ENCODE data around the gene TEDDM1. TPM values are rescaled to one million over a fixed set of nuclear protein-coding genes. Genes with fewer than 3 reads are reported as not detected.
"Not testable (repeated sequence)": the region's sequence is repeated elsewhere in the genome, so short reads cannot be mapped to it uniquely, and the experiment has no call there.

The TEDDM1 gene
- total RNA-seq, 1 experiment from 2014 or later = not detected

DNA sequence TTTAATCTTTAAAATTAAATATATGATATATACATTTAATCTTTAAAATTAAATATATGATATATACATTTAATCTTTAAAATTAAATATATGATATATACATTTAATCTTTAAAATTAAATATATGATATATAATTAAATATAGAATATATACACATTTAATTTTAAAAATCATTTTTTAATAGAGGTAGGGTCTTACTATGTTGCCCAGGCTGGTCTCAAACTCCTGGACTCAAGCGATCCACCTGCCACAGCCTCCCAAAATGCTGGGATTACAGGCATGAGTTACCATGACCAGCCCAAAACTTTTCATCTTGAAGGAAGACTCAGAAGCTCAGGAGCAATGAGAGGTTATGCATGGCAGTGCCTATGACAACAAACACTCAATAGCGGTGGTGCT is 46.7 kb upstream of the TEDDM1 start:
- DNase-seq (ENCODE audit: low spot score); H3K27ac Mint-ChIP-seq; ATAC-seq; H3K4me3 Mint-ChIP-seq; H3K36me3 Mint-ChIP-seq; POLR2A ChIA-PET: not testable (repeated sequence)
- Mint-ChIP-seq H3K27me3 (ENCODE audit: low read depth) (peaks cover 47% of the 10 kb centered on the region), H3K4me1 (peaks cover 40% of the 10 kb centered on the region), H3K9me3 (peaks cover 13% of the 10 kb centered on the region)
- CTCF ChIA-PET = interaction anchor here (1.2 kb wide), 1 partner anchor 148 kb away, joined by 3 read pairs; no protein-coding TSS in a partner anchor
- TF ChIP-seq HMGA2 (CRISPR knock-in tag; IDR thresholded peaks at IDR 0.05) = peak; percentile 91

DNA sequence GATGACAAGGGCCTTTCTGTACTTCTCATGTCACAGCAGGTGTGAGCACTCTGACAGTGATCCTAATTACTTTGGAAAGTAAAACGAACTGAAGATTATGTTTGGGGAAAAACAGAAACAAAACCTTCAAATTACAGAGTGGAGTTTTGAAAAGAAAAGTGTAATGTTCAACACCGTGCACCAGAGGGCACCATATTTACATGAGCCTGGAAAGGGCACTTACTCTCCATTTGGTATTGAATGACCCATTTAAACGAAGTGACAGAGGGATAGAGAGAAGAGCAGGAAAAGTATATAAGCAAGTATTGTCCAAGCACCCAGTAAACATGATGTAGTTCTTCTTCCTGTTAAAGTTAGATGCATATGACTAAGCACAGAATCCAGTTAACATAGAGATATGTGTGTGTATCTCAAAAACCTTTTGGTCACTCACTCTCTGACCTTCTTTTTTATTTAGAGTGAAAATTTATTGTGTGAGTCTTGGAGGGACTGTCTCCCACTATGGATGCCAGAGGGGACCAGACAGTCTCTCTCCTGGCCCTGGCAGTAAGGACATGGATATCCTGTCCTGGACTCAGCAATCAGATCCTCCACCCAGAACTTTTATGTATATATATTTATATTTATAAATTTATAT is 45.7 kb upstream of the TEDDM1 start:
- TF ChIP-seq HMGA2 (CRISPR knock-in tag; IDR thresholded peaks at IDR 0.05) = peak; percentile 52; the same call in 1 of the 2 replicates
- TF ChIP-seq, protein P1, sequence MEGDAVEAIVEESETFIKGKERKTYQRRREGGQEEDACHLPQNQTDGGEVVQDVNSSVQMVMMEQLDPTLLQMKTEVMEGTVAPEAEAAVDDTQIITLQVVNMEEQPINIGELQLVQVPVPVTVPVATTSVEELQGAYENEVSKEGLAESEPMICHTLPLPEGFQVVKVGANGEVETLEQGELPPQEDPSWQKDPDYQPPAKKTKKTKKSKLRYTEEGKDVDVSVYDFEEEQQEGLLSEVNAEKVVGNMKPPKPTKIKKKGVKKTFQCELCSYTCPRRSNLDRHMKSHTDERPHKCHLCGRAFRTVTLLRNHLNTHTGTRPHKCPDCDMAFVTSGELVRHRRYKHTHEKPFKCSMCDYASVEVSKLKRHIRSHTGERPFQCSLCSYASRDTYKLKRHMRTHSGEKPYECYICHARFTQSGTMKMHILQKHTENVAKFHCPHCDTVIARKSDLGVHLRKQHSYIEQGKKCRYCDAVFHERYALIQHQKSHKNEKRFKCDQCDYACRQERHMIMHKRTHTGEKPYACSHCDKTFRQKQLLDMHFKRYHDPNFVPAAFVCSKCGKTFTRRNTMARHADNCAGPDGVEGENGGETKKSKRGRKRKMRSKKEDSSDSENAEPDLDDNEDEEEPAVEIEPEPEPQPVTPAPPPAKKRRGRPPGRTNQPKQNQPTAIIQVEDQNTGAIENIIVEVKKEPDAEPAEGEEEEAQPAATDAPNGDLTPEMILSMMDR (IDR thresholded peaks at IDR 0.05) = peak; percentile 57
- TF ChIP-seq FOXK1 (CRISPR knock-in tag; IDR thresholded peaks at IDR 0.05) = no peak
- TF ChIP-seq, protein P2, sequence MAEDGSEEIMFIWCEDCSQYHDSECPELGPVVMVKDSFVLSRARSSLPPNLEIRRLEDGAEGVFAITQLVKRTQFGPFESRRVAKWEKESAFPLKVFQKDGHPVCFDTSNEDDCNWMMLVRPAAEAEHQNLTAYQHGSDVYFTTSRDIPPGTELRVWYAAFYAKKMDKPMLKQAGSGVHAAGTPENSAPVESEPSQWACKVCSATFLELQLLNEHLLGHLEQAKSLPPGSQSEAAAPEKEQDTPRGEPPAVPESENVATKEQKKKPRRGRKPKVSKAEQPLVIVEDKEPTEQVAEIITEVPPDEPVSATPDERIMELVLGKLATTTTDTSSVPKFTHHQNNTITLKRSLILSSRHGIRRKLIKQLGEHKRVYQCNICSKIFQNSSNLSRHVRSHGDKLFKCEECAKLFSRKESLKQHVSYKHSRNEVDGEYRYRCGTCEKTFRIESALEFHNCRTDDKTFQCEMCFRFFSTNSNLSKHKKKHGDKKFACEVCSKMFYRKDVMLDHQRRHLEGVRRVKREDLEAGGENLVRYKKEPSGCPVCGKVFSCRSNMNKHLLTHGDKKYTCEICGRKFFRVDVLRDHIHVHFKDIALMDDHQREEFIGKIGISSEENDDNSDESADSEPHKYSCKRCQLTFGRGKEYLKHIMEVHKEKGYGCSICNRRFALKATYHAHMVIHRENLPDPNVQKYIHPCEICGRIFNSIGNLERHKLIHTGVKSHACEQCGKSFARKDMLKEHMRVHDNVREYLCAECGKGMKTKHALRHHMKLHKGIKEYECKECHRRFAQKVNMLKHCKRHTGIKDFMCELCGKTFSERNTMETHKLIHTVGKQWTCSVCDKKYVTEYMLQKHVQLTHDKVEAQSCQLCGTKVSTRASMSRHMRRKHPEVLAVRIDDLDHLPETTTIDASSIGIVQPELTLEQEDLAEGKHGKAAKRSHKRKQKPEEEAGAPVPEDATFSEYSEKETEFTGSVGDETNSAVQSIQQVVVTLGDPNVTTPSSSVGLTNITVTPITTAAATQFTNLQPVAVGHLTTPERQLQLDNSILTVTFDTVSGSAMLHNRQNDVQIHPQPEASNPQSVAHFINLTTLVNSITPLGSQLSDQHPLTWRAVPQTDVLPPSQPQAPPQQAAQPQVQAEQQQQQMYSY (CRISPR knock-in tag; IDR thresholded peaks at IDR 0.05) = no peak
- CTCF ChIA-PET = no interaction called here
- H3K4me3 Mint-ChIP-seq = no peak overlapping the region
- no peak overlapping the region for H3K27ac Mint-ChIP-seq
- H3K4me1 Mint-ChIP-seq = peaks cover 40% of the 10 kb centered on the region
- POLR2A ChIA-PET = no interaction called here
- peaks cover 19% of the 10 kb centered on the region for H3K9me3 Mint-ChIP-seq
- peak; percentile 63 for ATAC-seq
- peaks cover 40% of the 10 kb centered on the region for H3K27me3 Mint-ChIP-seq (ENCODE audit: low read depth)
- no peaks in the 10 kb centered on the region; the same call in 1 of the 2 replicates for H3K36me3 Mint-ChIP-seq
- DNase-seq (ENCODE audit: low spot score) = peak; percentile 22

DNA sequence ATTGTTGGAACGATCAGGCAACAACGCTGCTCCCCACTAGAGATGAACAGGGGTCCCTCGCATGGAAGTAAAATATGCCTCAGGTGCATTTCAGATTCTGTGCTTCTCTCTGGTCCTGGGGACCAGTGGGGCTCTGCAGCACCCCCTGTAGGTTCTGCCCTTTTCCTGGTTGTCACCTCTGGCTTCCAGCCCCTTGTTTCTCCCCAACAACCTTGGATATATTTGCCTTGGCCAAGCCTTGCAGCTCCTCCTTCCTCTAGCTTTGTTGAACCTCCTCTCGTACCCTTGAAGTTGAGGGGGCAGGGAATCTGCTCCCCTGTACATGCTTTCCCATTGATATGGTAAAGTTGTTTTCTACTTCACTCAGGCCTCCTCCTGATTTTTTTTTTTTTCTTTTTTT is 44.0 kb upstream of the TEDDM1 start:
- ChIA-PET CTCF (interaction anchor here (0.6 to 2.2 kb wide), 12 partner anchors 9 to 453 kb away, joined by 3 to 7 read pairs (median 4); no protein-coding TSS in a partner anchor), POLR2A (no interaction called here)
- TF ChIP-seq GABPB1 (CRISPR knock-in tag; IDR thresholded peaks at IDR 0.05) = no peak
- no peak for TF ChIP-seq TEAD1 (CRISPR knock-in tag; IDR thresholded peaks at IDR 0.05)
- TF ChIP-seq, protein P3, sequence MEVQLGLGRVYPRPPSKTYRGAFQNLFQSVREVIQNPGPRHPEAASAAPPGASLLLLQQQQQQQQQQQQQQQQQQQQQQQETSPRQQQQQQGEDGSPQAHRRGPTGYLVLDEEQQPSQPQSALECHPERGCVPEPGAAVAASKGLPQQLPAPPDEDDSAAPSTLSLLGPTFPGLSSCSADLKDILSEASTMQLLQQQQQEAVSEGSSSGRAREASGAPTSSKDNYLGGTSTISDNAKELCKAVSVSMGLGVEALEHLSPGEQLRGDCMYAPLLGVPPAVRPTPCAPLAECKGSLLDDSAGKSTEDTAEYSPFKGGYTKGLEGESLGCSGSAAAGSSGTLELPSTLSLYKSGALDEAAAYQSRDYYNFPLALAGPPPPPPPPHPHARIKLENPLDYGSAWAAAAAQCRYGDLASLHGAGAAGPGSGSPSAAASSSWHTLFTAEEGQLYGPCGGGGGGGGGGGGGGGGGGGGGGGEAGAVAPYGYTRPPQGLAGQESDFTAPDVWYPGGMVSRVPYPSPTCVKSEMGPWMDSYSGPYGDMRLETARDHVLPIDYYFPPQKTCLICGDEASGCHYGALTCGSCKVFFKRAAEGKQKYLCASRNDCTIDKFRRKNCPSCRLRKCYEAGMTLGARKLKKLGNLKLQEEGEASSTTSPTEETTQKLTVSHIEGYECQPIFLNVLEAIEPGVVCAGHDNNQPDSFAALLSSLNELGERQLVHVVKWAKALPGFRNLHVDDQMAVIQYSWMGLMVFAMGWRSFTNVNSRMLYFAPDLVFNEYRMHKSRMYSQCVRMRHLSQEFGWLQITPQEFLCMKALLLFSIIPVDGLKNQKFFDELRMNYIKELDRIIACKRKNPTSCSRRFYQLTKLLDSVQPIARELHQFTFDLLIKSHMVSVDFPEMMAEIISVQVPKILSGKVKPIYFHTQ (CRISPR knock-in tag; IDR thresholded peaks at IDR 0.05) = no peak
- TF ChIP-seq MYBL2 (CRISPR knock-in tag; IDR thresholded peaks at IDR 0.05) = no peak
- no peak for TF ChIP-seq CREB1 (CRISPR knock-in tag; IDR thresholded peaks at IDR 0.05)
- no peak for TF ChIP-seq ZNF232 (CRISPR knock-in tag; IDR thresholded peaks at IDR 0.05)
- TF ChIP-seq, protein P4, sequence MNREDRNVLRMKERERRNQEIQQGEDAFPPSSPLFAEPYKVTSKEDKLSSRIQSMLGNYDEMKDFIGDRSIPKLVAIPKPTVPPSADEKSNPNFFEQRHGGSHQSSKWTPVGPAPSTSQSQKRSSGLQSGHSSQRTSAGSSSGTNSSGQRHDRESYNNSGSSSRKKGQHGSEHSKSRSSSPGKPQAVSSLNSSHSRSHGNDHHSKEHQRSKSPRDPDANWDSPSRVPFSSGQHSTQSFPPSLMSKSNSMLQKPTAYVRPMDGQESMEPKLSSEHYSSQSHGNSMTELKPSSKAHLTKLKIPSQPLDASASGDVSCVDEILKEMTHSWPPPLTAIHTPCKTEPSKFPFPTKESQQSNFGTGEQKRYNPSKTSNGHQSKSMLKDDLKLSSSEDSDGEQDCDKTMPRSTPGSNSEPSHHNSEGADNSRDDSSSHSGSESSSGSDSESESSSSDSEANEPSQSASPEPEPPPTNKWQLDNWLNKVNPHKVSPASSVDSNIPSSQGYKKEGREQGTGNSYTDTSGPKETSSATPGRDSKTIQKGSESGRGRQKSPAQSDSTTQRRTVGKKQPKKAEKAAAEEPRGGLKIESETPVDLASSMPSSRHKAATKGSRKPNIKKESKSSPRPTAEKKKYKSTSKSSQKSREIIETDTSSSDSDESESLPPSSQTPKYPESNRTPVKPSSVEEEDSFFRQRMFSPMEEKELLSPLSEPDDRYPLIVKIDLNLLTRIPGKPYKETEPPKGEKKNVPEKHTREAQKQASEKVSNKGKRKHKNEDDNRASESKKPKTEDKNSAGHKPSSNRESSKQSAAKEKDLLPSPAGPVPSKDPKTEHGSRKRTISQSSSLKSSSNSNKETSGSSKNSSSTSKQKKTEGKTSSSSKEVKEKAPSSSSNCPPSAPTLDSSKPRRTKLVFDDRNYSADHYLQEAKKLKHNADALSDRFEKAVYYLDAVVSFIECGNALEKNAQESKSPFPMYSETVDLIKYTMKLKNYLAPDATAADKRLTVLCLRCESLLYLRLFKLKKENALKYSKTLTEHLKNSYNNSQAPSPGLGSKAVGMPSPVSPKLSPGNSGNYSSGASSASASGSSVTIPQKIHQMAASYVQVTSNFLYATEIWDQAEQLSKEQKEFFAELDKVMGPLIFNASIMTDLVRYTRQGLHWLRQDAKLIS (CRISPR knock-in tag; IDR thresholded peaks at IDR 0.05; ENCODE audit: borderline replicate concordance) = no peak
- TF ChIP-seq, protein P5, sequence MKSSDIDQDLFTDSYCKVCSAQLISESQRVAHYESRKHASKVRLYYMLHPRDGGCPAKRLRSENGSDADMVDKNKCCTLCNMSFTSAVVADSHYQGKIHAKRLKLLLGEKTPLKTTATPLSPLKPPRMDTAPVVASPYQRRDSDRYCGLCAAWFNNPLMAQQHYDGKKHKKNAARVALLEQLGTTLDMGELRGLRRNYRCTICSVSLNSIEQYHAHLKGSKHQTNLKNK (CRISPR knock-in tag; IDR thresholded peaks at IDR 0.05) = no peak
- TF ChIP-seq TEAD4 (CRISPR knock-in tag; IDR thresholded peaks at IDR 0.05) = no peak
- TF ChIP-seq FOXJ3 (CRISPR knock-in tag; IDR thresholded peaks at IDR 0.05; ENCODE audit: borderline replicate concordance) = no peak
- TF ChIP-seq ZNF416 (CRISPR knock-in tag; IDR thresholded peaks at IDR 0.05) = no peak
- Mint-ChIP-seq H3K4me1 (peaks cover 30% of the 10 kb centered on the region), H3K27me3 (ENCODE audit: low read depth) (peaks cover 24% of the 10 kb centered on the region), H3K9me3 (peaks cover 22% of the 10 kb centered on the region), H3K36me3 (no peaks in the 10 kb centered on the region; the same call in 1 of the 2 replicates), H3K27ac (no peak overlapping the region), H3K4me3 (no peak overlapping the region)
- DNase-seq (ENCODE audit: low spot score) (peak; percentile 20), ATAC-seq (peak; percentile 48)

Measured in WTC11 (cell line).